Liver (tissue), 3 donors: ENCODE results near the gene PDILT.

Source experiments
- CTCF ChIP-seq: fragments of 150-350 bp; IDR thresholded peaks from 2 replicates; pipeline ENCODE4 v1.5.1; 2017; ENCODE audit warnings: improper control_type of control experiment, low read depth, low read length; ENCODE audit not compliant: missing input control
- FOXA1 ChIP-seq: IDR thresholded peaks from 2 replicates; pipeline ENCODE4 v1.6.1; 2016; ENCODE audit warnings: antibody characterized with exemption
- MAX ChIP-seq: IDR thresholded peaks from 2 replicates; pipeline ENCODE4 v1.6.1; 2016; ENCODE audit warnings: antibody characterized with exemption
- NR2F2 ChIP-seq: IDR thresholded peaks from 2 replicates; pipeline ENCODE4 v1.6.1; 2016; ENCODE audit warnings: antibody characterized with exemption
- SP1 ChIP-seq: IDR thresholded peaks from 2 replicates; pipeline ENCODE4 v1.6.1; 2018; ENCODE audit warnings: antibody characterized with exemption, mild to moderate bottlenecking
- TAF1 ChIP-seq: conservative IDR thresholded peaks from 2 replicates; pipeline ENCODE4 v1.6.1; 2016; ENCODE audit warnings: antibody characterized with exemption, mild to moderate bottlenecking
- YY1 ChIP-seq: IDR thresholded peaks from 2 replicates; pipeline ENCODE4 v1.6.1; 2016; ENCODE audit warnings: antibody characterized with exemption, mild to moderate bottlenecking
- donor health status: healthy.
- donor health status: healthy.

- TF ChIP-seq CTCF = no peak
- no peak for TF ChIP-seq YY1
- no peak for TF ChIP-seq MAX
- TF ChIP-seq TAF1 = no peak
- no peak for TF ChIP-seq SP1
- TF ChIP-seq NR2F2 = no peak
- no peak for TF ChIP-seq FOXA1
Measured at GRCh38 chr16:20336955-20337354, 67.6 kb downstream of the PDILT start.
